ENCODE data around the gene ARL13B.

DNA sequence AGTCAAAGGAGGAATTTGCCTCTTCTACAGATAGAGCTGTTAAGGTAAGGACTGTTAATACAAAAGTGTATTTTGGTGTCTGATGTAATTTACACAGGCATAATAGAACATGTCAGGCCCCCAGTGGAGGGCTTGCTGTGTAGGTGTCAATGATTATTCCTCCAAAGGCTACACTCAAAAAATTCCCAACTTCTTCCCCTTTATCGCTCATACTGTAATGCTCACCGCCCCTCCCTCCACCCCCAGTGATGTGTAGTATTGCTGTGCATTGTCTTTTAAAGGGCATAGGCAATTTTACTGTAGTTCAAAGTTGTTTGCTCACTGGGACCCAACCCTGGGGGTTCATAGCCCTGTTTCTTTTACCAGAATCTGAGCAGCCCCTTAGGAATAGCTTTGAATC lies 115.2 kb downstream of the ARL13B start:
- TF ChIP-seq, protein P1, sequence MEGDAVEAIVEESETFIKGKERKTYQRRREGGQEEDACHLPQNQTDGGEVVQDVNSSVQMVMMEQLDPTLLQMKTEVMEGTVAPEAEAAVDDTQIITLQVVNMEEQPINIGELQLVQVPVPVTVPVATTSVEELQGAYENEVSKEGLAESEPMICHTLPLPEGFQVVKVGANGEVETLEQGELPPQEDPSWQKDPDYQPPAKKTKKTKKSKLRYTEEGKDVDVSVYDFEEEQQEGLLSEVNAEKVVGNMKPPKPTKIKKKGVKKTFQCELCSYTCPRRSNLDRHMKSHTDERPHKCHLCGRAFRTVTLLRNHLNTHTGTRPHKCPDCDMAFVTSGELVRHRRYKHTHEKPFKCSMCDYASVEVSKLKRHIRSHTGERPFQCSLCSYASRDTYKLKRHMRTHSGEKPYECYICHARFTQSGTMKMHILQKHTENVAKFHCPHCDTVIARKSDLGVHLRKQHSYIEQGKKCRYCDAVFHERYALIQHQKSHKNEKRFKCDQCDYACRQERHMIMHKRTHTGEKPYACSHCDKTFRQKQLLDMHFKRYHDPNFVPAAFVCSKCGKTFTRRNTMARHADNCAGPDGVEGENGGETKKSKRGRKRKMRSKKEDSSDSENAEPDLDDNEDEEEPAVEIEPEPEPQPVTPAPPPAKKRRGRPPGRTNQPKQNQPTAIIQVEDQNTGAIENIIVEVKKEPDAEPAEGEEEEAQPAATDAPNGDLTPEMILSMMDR (IDR thresholded peaks at IDR 0.05): no peak
- no peak for TF ChIP-seq POLR2A (IDR thresholded peaks at IDR 0.05)

Data from uterus (tissue), 2 donors.